NCI-H1048 (cell line): ENCODE measurements around the gene RAET1G.
"Not testable (repeated sequence)": the region's sequence is repeated elsewhere in the genome, so short reads cannot be mapped to it uniquely, and the experiment has no call there.

ENCODE experiments used
- DNase-seq: peaks from one replicate; lab custom pipeline; 2025; lab: John Stamatoyannopoulos, UW

Gene RAET1G

GRCh38 chr6:149934249-149935156, 11.6 kb upstream of the RAET1G start:
- no peak for DNase-seq

GRCh38 chr6:149933461-149933860, 10.5 kb upstream of the RAET1G start:
- DNase-seq: no peak

- no peak for DNase-seq
These were observed 10.1 kb upstream of the RAET1G start for GRCh38 chr6:149933036-149933435.

- no peak for DNase-seq
These were observed 8.6 kb upstream of the RAET1G start for GRCh38 chr6:149931501-149931900.

- DNase-seq: no peak
These were observed 6.5 kb upstream of the RAET1G start for GRCh38 chr6:149929422-149929821.

GRCh38 chr6:149927025-149927424, 4.1 kb upstream of the RAET1G start:
- DNase-seq: not testable (repeated sequence)

- peak; percentile 58 for DNase-seq
These were observed 3.3 kb upstream of the RAET1G start for GRCh38 chr6:149925974-149926777.

GRCh38 chr6:149925253-149925973, 2.5 kb upstream of the RAET1G start:
- no peak for DNase-seq

GRCh38 chr6:149924933-149925252, 2.0 kb upstream of the RAET1G start:
- no peak for DNase-seq

- DNase-seq: no peak
These were observed 1.4 kb upstream of the RAET1G start for GRCh38 chr6:149924206-149924932.

- no peak for DNase-seq
These were observed 536 bp upstream of the RAET1G start for GRCh38 chr6:149923327-149923986.

- DNase-seq: not testable (repeated sequence)
These were observed 830 bp downstream of the RAET1G start for GRCh38 chr6:149922091-149922490.

GRCh38 chr6:149921361-149921760, 1.6 kb downstream of the RAET1G start:
- no peak for DNase-seq

- DNase-seq: no peak
These were observed 3.1 kb downstream of the RAET1G start for GRCh38 chr6:149919834-149920225.

GRCh38 chr6:149919126-149919833, 3.6 kb downstream of the RAET1G start:
- DNase-seq: not testable (repeated sequence)

- DNase-seq: no peak
These were observed 4.6 kb downstream of the RAET1G start for GRCh38 chr6:149918151-149918905.

GRCh38 chr6:149917679-149918078, 5.2 kb downstream of the RAET1G start:
- no peak for DNase-seq

GRCh38 chr6:149915970-149916865, 6.7 kb downstream of the RAET1G start:
- no peak for DNase-seq
